HepG2 (cell line): ENCODE data around the gene C20orf96. TPM values are rescaled to one million over a fixed set of nuclear protein-coding genes. Genes with fewer than 3 reads are reported as not detected.
A peak's percentile ranks its signal among the peaks of the same experiment; 100 is the strongest.

Source experiments
- ATAD3A ChIP-seq: sonication (generic); formaldehyde crosslinking; IDR thresholded peaks from 2 replicates; pipeline ENCODE4 v1.4.0; 2020; ENCODE audit warnings: missing genetic modification reagents
- KLF16 ChIP-seq, 2 experiments: sonication (generic) in 1 of 2; formaldehyde crosslinking in 1 of 2; IDR thresholded peaks; 2 replicates each; pipeline versions ENCODE4 v1.6.1 to v1.8.0; 2016 to 2023; ENCODE audit warnings: missing genetic modification reagents in 2 of 2, missing compliant biosample characterization in 1 of 2
- PHB2 ChIP-seq: fragments of 450-650 bp; IDR thresholded peaks from 2 replicates; pipeline ENCODE4 v1.6.1; 2018; ENCODE audit not compliant: partially characterized antibody
- PRMT3 ChIP-seq: sonication (generic); formaldehyde crosslinking; IDR thresholded peaks from 2 replicates; pipeline ENCODE4 v1.8.1; 2022; ENCODE audit warnings: low read depth, mild to moderate bottlenecking, moderate library complexity, missing genetic modification reagents, borderline replicate concordance
- SRSF9 ChIP-seq: fragments of 200-400 bp; formaldehyde crosslinking; IDR thresholded peaks from 2 replicates; pipeline ENCODE4 v1.6.1; 2018; ENCODE audit warnings: borderline replicate concordance, mild to moderate bottlenecking, low read depth, low read length; ENCODE audit not compliant: insufficient read depth, poor library complexity, severe bottlenecking
- STAT5B ChIP-seq: sonication (generic); formaldehyde crosslinking; IDR thresholded peaks from 2 replicates; pipeline ENCODE4 v1.4.0; 2020; ENCODE audit warnings: missing genetic modification reagents
- TOE1 ChIP-seq: sonication (generic); formaldehyde crosslinking; IDR thresholded peaks from 2 replicates; pipeline ENCODE4 v1.4.0; 2020; ENCODE audit warnings: mild to moderate bottlenecking, missing genetic modification reagents
- ZBTB1 ChIP-seq: sonication (generic); formaldehyde crosslinking; IDR thresholded peaks from 2 replicates; pipeline ENCODE4 v1.4.0; 2020; ENCODE audit warnings: missing genetic modification reagents, borderline replicate concordance
- ZNF547 ChIP-seq: sonication (generic); formaldehyde crosslinking; IDR thresholded peaks from 2 replicates; pipeline ENCODE4 v1.5.1; 2020; ENCODE audit warnings: mild to moderate bottlenecking, missing genetic modification reagents
- ZNF772 ChIP-seq: sonication (generic); formaldehyde crosslinking; IDR thresholded peaks from 2 replicates; pipeline ENCODE4 v1.5.0; 2020; ENCODE audit warnings: mild to moderate bottlenecking, missing genetic modification reagents
- ZNF816 ChIP-seq: sonication (generic); formaldehyde crosslinking; IDR thresholded peaks from 2 replicates; pipeline ENCODE4 v1.8.0; 2022; ENCODE audit warnings: missing genetic modification reagents, mild to moderate bottlenecking, borderline replicate concordance
- polyA plus RNA-seq, 8 experiments: library from polyadenylated mRNA; depleted of rRNA in 3 of 8; stranded (reverse) in 7 of 8; unstranded in 1 of 8; fragments of >200 nt; fragmentation: Illumina TruSeq in 4 of 8; extraction: Trizol in 4 of 8; gene quantifications; 2 replicates each; pipeline versions ENCODE4 v1.2.1 to v1.2.3, GENCODE V29; 2011 to 2016; ENCODE audit warnings: low read depth in 4 of 8, missing spikeins in 1 of 8, mixed read lengths in 1 of 8; ENCODE audit not compliant: insufficient read depth in 1 of 8
- total RNA-seq, 5 experiments: library from RNA; depleted of rRNA; stranded (reverse); fragments of >200 nt; fragmentation: Illumina TruSeq; extraction: Trizol; gene quantifications; 2 replicates each; pipeline ENCODE4 v1.2.3, GENCODE V29; 2016; ENCODE audit warnings: low read depth in 1 of 5
- TF ChIP-seq, protein P1 (sequence below): sonication (generic); formaldehyde crosslinking; conservative IDR thresholded peaks from 2 replicates; pipeline ENCODE4 v1.8.0; 2022; ENCODE audit warnings: low read depth, missing genetic modification reagents
- TF ChIP-seq, protein P2 (sequence below): IDR thresholded peaks from 2 replicates; pipeline ENCODE4 v1.6.1; 2016; ENCODE audit warnings: low read depth, missing genetic modification reagents, missing compliant biosample characterization
- TF ChIP-seq, protein P3 (sequence below): IDR thresholded peaks from 2 replicates; pipeline ENCODE4 v1.6.1; 2016
- TF ChIP-seq, protein P4 (sequence below): fragments of 450-650 bp; IDR thresholded peaks from 2 replicates; pipeline ENCODE4 v1.6.1; 2017
- TF ChIP-seq, protein P5 (sequence below): sonication (generic); formaldehyde crosslinking; IDR thresholded peaks from 2 replicates; pipeline ENCODE4 v1.9.0; 2021; ENCODE audit warnings: missing genetic modification reagents, mild to moderate bottlenecking, borderline replicate concordance

The C20orf96 gene
- total and polyA plus RNA-seq, 2 of the 13 experiments (the other 11 are each of a cell fraction or from before 2014, with no cell fraction given): 3.8 to 20.6 TPM

DNA sequence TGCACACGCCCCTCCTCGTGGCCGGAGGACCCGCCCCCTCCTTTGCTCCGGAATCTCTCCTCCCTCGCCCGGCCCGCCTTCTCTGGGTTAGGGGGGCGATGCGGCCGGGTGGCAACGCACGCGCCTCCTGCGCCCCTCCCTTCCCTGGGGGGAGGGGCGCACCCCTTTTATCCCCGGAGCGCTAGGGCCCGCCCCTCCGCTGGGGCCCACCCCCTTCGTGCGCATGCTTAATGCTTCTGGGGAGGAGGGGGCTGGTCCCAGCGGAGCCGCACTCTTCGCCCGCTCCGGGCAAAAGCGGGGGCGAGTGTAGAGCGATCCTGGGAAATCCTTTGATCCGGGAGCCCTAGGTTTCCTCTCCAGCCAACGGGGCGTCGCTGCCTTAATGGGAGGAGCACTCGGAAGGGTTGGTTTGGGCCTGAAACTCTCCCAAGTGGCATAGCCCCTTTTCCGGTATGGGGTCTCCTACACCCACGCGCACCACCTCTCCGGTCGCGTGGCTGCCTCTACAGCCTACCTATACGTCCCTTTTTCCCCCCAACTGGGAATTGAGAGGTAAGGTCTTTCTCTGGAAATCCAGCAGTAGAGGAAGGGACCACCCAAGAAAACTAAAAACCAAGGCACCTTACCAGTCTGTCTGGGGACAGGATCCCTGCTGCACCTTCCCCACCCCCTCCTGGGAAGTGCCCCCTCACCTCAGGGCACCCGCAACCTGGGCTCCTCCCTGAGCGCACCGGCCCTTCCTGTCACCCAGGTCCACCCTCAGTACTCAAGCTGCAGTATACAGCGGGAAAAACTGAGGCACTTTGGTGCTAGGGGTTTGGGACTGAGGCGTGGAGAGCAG is 36.9 kb upstream of the C20orf96 start (continued):
- TF ChIP-seq, protein P1, sequence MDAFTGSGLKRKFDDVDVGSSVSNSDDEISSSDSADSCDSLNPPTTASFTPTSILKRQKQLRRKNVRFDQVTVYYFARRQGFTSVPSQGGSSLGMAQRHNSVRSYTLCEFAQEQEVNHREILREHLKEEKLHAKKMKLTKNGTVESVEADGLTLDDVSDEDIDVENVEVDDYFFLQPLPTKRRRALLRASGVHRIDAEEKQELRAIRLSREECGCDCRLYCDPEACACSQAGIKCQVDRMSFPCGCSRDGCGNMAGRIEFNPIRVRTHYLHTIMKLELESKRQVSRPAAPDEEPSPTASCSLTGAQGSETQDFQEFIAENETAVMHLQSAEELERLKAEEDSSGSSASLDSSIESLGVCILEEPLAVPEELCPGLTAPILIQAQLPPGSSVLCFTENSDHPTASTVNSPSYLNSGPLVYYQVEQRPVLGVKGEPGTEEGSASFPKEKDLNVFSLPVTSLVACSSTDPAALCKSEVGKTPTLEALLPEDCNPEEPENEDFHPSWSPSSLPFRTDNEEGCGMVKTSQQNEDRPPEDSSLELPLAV (CRISPR knock-in tag): no peak
- TF ChIP-seq ZNF547 (CRISPR knock-in tag) (peak; percentile 41), KLF16 (CRISPR knock-in tag; IDR thresholded peaks at IDR 0.05) (peak; percentile 15 to 72; a peak in 1 of 4 replicates), ZBTB1 (CRISPR knock-in tag) (no peak), STAT5B (CRISPR knock-in tag) (no peak), PHB2 (no peak), SRSF9 (no peak), PRMT3 (CRISPR knock-in tag) (no peak), ZNF816 (CRISPR knock-in tag) (0 out of 2 replicates have a peak, but pooled peaks have one; percentile 71), TOE1 (CRISPR knock-in tag) (no peak), ATAD3A (CRISPR knock-in tag) (no peak), ZNF772 (0 out of 2 replicates have a peak, but pooled peaks have one; percentile 34)
- TF ChIP-seq, protein P2, sequence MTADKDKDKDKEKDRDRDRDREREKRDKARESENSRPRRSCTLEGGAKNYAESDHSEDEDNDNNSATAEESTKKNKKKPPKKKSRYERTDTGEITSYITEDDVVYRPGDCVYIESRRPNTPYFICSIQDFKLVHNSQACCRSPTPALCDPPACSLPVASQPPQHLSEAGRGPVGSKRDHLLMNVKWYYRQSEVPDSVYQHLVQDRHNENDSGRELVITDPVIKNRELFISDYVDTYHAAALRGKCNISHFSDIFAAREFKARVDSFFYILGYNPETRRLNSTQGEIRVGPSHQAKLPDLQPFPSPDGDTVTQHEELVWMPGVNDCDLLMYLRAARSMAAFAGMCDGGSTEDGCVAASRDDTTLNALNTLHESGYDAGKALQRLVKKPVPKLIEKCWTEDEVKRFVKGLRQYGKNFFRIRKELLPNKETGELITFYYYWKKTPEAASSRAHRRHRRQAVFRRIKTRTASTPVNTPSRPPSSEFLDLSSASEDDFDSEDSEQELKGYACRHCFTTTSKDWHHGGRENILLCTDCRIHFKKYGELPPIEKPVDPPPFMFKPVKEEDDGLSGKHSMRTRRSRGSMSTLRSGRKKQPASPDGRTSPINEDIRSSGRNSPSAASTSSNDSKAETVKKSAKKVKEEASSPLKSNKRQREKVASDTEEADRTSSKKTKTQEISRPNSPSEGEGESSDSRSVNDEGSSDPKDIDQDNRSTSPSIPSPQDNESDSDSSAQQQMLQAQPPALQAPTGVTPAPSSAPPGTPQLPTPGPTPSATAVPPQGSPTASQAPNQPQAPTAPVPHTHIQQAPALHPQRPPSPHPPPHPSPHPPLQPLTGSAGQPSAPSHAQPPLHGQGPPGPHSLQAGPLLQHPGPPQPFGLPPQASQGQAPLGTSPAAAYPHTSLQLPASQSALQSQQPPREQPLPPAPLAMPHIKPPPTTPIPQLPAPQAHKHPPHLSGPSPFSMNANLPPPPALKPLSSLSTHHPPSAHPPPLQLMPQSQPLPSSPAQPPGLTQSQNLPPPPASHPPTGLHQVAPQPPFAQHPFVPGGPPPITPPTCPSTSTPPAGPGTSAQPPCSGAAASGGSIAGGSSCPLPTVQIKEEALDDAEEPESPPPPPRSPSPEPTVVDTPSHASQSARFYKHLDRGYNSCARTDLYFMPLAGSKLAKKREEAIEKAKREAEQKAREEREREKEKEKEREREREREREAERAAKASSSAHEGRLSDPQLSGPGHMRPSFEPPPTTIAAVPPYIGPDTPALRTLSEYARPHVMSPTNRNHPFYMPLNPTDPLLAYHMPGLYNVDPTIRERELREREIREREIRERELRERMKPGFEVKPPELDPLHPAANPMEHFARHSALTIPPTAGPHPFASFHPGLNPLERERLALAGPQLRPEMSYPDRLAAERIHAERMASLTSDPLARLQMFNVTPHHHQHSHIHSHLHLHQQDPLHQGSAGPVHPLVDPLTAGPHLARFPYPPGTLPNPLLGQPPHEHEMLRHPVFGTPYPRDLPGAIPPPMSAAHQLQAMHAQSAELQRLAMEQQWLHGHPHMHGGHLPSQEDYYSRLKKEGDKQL (CRISPR knock-in tag): peak; percentile 64; the same call in 1 of the 2 replicates
- TF ChIP-seq, protein P3, sequence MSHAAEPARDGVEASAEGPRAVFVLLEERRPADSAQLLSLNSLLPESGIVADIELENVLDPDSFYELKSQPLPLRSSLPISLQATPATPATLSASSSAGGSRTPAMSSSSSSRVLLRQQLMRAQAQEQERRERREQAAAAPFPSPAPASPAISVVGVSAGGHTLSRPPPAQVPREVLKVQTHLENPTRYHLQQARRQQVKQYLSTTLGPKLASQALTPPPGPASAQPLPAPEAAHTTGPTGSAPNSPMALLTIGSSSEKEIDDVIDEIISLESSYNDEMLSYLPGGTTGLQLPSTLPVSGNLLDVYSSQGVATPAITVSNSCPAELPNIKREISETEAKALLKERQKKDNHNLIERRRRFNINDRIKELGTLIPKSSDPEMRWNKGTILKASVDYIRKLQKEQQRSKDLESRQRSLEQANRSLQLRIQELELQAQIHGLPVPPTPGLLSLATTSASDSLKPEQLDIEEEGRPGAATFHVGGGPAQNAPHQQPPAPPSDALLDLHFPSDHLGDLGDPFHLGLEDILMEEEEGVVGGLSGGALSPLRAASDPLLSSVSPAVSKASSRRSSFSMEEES: peak; percentile 95
- TF ChIP-seq, protein P4, sequence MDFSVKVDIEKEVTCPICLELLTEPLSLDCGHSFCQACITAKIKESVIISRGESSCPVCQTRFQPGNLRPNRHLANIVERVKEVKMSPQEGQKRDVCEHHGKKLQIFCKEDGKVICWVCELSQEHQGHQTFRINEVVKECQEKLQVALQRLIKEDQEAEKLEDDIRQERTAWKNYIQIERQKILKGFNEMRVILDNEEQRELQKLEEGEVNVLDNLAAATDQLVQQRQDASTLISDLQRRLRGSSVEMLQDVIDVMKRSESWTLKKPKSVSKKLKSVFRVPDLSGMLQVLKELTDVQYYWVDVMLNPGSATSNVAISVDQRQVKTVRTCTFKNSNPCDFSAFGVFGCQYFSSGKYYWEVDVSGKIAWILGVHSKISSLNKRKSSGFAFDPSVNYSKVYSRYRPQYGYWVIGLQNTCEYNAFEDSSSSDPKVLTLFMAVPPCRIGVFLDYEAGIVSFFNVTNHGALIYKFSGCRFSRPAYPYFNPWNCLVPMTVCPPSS: no peak
- TF ChIP-seq, protein P5, sequence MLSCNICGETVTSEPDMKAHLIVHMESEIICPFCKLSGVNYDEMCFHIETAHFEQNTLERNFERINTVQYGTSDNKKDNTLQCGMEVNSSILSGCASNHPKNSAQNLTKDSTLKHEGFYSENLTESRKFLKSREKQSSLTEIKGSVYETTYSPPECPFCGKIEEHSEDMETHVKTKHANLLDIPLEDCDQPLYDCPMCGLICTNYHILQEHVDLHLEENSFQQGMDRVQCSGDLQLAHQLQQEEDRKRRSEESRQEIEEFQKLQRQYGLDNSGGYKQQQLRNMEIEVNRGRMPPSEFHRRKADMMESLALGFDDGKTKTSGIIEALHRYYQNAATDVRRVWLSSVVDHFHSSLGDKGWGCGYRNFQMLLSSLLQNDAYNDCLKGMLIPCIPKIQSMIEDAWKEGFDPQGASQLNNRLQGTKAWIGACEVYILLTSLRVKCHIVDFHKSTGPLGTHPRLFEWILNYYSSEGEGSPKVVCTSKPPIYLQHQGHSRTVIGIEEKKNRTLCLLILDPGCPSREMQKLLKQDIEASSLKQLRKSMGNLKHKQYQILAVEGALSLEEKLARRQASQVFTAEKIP (CRISPR knock-in tag): no peak
